ENCODE results near the gene B4GALT4. TPM values are rescaled to one million over a fixed set of nuclear protein-coding genes. Genes with fewer than 3 reads are reported as not detected.

The B4GALT4 gene
- total and polyA plus RNA-seq, 11 donors, result 8.1 to 15.9 (median 12.1) TPM

GRCh38 chr3:119225121-119225520 is 15.6 kb downstream of the B4GALT4 start:
- H3K27ac ChIP-seq, result no peak overlapping the region
- no peaks in the 10 kb centered on the region for H3K9me3 ChIP-seq
- ATAC-seq (no peak), DNase-seq (no peak)
- H3K27me3 ChIP-seq, result no peaks in the 10 kb centered on the region
- intact Hi-C loops (cut with DNase I), result no loop called here
- H3K4me1 ChIP-seq, result no peaks in the 10 kb centered on the region
- no peak overlapping the region for H3K4me3 ChIP-seq
- H3K36me3 ChIP-seq, result peaks cover 0 to 97% (median 93%) of the 10 kb centered on the region in 9 donors
- TF ChIP-seq POLR2A (IDR thresholded peaks at IDR 0.05), result no peak
- TF ChIP-seq, protein P1, sequence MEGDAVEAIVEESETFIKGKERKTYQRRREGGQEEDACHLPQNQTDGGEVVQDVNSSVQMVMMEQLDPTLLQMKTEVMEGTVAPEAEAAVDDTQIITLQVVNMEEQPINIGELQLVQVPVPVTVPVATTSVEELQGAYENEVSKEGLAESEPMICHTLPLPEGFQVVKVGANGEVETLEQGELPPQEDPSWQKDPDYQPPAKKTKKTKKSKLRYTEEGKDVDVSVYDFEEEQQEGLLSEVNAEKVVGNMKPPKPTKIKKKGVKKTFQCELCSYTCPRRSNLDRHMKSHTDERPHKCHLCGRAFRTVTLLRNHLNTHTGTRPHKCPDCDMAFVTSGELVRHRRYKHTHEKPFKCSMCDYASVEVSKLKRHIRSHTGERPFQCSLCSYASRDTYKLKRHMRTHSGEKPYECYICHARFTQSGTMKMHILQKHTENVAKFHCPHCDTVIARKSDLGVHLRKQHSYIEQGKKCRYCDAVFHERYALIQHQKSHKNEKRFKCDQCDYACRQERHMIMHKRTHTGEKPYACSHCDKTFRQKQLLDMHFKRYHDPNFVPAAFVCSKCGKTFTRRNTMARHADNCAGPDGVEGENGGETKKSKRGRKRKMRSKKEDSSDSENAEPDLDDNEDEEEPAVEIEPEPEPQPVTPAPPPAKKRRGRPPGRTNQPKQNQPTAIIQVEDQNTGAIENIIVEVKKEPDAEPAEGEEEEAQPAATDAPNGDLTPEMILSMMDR (IDR thresholded peaks at IDR 0.05), result no peak
- 85 to 91% (median 86%) methylated on average over 3 of the region's 3 CpGs for WGBS, 4 donors

DNA sequence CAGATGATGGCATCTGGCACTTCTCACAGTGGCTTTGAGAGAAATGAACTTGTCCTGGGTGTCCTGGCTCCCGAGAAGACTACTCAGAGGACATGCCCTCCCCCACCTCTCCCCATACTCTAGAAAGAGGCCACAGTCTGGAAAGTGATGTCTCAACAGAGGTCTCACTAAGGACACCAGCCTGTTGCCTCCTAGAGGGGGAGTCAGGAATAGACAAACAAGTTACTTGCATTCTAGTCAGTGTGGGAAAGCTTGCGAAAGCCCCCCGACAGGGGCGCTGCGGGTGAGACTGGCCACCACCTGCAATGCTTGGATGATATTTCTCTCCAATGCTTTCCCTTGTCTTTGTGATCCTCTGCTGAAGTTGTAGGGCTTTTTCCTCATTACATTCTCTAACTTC is 17.2 kb downstream of the B4GALT4 start:
- Histone ChIP-seq H3K4me3 (no peak overlapping the region), H3K36me3 (peaks cover 0 to 97% (median 89%) of the 10 kb centered on the region in 9 donors), H3K27me3 (no peaks in the 10 kb centered on the region), H3K9me3 (no peaks in the 10 kb centered on the region), H3K27ac (no peak overlapping the region), H3K4me1 (no peaks in the 10 kb centered on the region)
- DNase-seq (no peak), ATAC-seq (no peak)
- TF ChIP-seq POLR2A (IDR thresholded peaks at IDR 0.05), result no peak
- TF ChIP-seq, protein P1 (IDR thresholded peaks at IDR 0.05), result no peak
- intact Hi-C loops (cut with DNase I), result no loop called here
- 87 to 98% (median 93%) methylated on average over 5 of the region's 5 CpGs for WGBS, 4 donors

GRCh38 chr3:119222391-119222790 is 18.3 kb downstream of the B4GALT4 start:
- Histone ChIP-seq H3K4me1 (no peaks in the 10 kb centered on the region), H3K36me3 (peaks cover 0 to 99% (median 89%) of the 10 kb centered on the region in 9 donors), H3K27me3 (no peaks in the 10 kb centered on the region), H3K4me3 (no peak overlapping the region), H3K27ac (no peak overlapping the region), H3K9me3 (no peaks in the 10 kb centered on the region)
- WGBS, 4 donors, result 76 to 91% (median 86%) methylated on average over 7 of the region's 7 CpGs
- intact Hi-C loops (cut with DNase I), result no loop called here
- ATAC-seq, result no peak
- no peak for DNase-seq
- TF ChIP-seq, protein P1 (IDR thresholded peaks at IDR 0.05), result no peak
- no peak for TF ChIP-seq POLR2A (IDR thresholded peaks at IDR 0.05)

DNA sequence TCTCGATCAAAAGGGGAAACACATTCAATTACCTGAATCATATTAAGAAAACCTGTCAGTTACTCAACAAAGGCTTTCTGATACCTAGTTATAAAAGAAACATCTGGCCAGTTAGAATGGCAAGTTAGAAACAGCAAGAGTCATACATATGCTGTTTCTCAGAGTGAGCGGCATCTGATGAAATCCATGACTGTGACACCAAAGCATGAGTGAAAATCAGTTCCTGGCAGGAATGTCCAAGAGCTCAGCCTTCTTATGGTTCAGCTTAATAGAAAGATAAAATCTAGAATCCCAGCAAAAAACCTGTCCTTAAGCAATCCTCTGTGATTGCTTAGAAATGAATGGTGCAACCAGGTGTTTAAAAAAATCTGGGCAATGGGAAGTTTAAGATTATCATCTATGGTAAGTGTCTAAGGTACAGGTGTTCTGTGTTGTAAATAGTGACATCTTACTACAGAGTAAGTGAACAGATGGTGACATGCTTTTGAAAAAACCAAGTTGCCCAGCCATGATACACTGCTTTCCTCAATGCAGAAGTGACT is 18.8 kb downstream of the B4GALT4 start:
- intact Hi-C loops (cut with DNase I), result no loop called here
- TF ChIP-seq, protein P1 (IDR thresholded peaks at IDR 0.05), result no peak
- no peak for TF ChIP-seq POLR2A (IDR thresholded peaks at IDR 0.05)
- no peak overlapping the region for H3K4me3 ChIP-seq

More for the DNA sequence above, 18.8 kb downstream of the B4GALT4 start:
- Histone ChIP-seq H3K36me3 (peaks cover 0 to 100% (median 89%) of the 10 kb centered on the region in 9 donors), H3K27me3 (no peaks in the 10 kb centered on the region), H3K4me1 (no peaks in the 10 kb centered on the region), H3K9me3 (no peaks in the 10 kb centered on the region), H3K27ac (no peak overlapping the region)
- 89 to 94% (median 91%) methylated on average over 2 of the region's 2 CpGs for WGBS, 4 donors
- DNase-seq (no peak), ATAC-seq (no peak)

Data from heart left ventricle (tissue), 16 donors.